NCI-H446 treated with DMSO at 0.1 percent for 48 hours (cell line): ENCODE results near the gene APPL1.
"Not testable (repeated sequence)": the region's sequence is repeated elsewhere in the genome, so short reads cannot be mapped to it uniquely, and the experiment has no call there.

ENCODE experiments used
- DNase-seq: peaks from one replicate; lab custom pipeline; 2025; lab: John Stamatoyannopoulos, UW

Gene APPL1

DNA sequence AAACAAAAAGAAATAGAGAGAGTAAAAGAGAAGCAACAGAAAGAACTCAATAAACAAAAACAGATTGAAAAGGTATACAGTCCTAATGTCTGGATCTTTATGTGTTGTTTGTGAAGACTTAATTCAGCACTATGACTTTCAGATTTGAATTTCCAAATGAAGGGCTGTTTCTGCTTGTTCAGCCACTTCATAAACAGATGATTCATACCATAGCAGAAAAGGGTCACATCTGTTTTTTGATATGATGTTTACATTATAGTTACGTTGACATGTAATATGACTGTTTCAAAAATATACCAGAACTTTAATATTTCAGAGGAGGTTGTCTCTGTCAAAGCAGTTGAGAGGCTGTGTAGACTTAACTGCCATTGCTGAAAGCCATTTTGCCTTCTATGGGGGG is 40.9 kb downstream of the APPL1 start:
- DNase-seq = no peak

DNA sequence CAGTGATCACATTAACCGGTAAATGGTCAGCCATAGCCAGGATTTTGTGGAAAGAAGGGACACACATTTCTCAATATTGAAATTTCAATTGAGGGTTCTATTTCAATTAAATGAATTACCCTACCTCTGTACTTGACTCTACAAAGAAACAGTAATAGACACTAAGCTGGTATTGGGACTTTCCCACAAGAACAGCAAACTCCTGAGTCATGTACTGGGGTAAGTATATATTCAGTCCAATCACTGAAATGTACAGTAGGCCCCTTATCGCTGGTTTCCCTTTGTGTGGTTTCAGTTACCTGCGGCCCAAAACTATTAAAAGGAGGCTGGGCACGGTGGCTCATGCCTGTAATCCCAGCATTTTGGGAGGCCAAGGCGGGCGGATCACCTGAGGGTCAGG is 47.3 kb downstream of the APPL1 start:
- DNase-seq = no peak

GRCh38 chr3:57275393-57275792 is 47.9 kb downstream of the APPL1 start:
- no peak for DNase-seq

DNA sequence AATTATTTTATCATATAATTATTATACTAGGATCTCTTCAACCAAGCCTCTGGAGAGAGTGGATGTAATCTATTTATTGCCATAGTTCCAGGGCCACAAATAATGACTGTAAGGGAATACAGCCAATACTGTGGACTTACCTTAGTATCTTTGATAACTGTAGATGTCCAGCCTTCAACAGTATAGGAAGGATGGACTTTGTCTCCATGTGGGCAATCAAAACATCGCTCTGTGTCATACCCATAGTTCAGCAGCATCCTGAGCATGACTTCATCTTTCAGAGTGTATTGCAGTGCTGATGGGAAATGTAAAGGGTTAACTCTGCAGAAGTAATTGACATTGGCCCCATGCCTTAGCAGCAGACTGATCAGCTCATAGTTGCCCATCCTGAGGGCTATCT is 50.7 kb downstream of the APPL1 start:
- DNase-seq = no peak

DNA sequence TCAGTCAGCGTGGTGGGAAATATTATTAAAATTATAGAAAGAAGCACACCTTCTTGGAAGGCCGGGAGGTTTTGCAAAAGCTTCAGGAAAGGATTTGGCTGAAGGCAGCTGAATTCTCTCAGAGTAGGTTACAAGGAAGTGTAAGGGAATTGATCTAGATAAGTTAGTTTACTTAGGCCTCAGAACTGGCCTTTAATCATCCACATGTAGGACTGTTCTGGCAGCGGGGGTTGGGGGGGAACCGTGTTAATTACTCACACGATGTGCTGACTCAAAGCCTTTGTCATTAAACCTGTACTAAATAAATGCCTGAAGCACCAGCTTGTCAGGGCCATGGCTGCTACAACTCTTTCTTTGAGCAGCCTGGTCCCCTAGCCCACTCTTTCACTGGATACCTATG is 52.2 kb downstream of the APPL1 start:
- no peak for DNase-seq

DNA sequence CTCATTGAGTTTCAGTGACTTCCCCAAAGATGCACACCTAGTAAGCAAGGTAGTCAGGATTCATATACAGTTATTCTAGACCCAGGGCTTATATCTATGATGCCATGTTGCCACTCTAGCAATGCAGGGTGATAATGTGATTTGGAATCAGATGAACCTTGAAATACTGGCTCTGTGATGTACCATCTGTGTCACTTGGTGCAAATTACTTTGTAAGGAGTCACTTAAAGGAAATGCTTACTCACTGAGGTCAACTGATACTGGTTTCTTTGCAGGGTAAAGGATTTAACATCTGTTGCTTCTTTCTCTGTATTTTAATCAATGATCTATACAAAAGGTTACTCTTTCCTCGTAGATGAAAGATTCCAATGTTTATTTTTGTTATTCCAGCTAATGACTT is 54.2 kb downstream of the APPL1 start:
- no peak for DNase-seq

- no peak for DNase-seq
Measured at GRCh38 chr3:57283334-57283733, 55.8 kb downstream of the APPL1 start.

DNA sequence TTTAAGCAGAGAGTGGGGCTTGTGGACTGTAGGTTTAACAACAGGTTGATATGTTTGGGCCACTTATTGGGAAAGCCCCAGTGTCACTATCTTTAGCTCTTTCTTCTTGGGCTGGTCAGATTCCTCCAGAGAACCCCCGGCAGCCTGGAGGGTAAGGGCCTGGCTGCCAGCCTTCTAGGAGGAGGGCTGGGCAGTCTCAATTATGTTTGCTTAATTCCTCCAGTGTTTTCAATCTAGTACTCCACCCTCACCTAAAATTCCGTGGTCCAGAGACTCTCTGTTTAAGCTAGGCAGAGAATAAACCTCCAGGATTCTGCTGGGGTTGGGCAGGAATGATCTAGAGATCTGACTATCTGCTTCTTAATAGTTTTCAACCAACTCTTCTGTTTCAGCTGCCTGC is 59.7 kb downstream of the APPL1 start:
- DNase-seq = no peak

- no peak for DNase-seq
Measured at GRCh38 chr3:57288403-57288802, 60.9 kb downstream of the APPL1 start.

DNA sequence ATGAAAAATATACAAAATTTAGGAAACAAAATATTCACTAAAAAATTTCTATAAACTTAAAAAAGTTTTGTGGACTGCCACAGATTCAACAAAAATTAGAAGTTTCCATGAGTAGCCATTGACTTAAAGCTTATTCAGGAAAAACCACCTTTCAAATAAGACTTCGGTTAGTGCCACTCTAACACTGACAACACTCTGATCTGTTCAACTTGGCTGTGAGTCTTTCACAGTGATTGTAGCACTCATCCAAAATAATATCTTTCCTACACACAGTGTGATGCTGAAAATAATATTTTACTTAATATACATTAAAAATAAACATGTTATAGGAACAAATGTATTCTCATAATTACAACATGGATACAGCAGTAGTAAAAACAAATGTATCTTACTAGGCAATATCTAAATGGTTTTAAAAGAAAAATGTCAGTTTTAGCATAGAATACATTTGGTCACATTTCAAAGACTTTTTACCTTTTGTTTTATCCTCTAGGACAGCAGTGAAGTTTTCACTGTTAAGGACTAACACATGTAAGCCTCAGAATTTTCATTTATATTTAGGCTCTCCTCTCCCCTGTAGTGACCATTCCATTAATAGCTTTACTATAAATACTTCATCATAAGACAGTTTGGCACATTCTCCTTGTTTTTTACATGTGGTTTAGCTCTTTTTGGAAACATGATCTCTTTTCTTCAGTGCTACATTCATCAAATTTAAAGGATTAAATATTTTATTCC is 64.8 kb downstream of the APPL1 start, which contains the start of gene ASB14:
TSS of gene ASB14 (minus strand) at position 527 of the 738 bp plus-strand sequence. CDS start 652 bp downstream, outside the sequence.
- no peak for DNase-seq

DNA sequence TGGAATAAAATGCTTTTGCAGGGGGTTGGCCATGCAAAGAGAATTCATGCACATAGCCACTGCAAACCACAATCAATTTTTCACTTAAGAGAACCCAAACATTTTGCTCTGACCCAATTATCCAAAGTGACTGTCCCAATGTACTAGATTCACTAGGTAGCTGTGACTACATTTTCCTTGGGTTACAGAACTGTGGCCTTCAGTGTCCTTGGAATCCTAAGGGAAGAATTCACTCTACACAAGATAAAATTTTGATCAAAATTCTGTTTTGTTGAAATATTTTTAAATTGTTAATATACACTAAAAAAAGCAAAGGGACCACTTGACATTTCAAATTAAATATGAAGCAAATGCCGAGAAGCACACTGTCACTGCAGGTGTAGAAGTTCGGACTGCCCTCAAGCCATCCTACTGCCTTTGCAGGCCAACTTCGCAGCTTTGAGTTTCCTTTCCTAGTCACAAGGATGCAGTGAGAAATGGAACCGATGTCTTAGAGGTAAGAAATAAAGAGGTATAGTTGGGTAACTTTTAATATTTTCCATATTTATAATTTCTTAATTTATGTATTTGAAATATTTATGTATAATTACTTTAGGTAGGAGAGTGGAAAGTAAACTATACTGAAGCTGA is 65.5 kb downstream of the APPL1 start:
- no peak for DNase-seq

DNA sequence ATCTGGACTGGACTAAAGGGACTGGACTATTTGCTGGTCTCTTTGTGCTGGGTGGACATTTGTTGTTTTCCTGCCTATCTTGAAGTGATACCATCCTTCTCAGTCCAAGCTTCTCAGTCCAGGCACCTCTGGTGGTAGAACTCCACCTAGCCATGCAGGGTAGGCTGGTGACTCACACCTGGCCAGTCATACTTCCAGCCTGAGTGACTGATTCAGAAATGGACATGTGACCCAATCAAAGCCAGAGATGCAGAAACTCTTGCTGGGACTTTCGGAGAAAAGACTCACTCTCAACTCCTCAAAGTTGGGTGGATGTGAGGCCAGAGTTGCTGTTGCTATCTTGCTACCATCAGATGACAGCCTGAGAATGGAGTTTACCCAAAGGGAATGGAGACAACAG is 70.5 kb downstream of the APPL1 start:
- DNase-seq = no peak

DNA sequence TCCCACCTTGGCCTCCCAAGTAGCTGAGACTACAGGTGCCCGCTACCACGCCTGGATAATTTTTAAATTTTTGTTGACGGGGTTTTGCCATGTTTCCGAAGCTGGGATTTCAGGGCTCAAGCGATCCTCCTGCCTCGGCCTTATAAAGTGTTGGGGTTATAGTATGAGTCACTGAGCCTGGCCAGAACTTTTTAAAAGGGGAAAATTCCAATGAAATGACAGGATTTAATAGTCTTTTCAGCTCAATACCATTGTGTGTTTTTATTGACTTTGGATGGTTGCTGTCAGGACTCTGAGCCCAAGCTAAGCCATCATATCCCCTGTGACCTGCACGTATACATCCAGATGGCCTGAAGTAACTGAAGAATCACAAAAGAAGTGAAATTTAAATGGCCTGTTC is 76.0 kb downstream of the APPL1 start:
- not testable (repeated sequence) for DNase-seq

GRCh38 chr3:57309769-57310360 is 82.3 kb downstream of the APPL1 start:
- DNase-seq = no peak

DNA sequence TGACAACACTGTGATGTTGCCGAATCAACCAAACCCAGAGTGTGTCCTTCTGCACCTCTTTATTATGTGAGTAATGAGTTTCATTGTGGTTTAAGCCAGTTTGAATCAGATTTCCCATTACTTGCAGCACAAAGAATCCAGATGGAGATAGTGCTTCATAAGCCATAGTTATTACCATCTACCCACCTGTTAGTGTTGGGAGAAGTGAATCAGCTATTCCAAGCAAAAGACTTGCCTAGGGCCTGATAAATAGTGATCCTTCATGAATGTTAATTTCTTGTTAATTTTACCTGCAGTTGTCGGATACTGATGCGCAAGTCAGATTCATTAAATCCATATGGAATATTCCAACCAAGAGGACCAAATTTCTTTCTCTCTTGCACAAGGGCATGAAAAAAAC is 86.7 kb downstream of the APPL1 start:
- no peak for DNase-seq
